ENCODE measurements around the gene GLIS1.

DNA sequence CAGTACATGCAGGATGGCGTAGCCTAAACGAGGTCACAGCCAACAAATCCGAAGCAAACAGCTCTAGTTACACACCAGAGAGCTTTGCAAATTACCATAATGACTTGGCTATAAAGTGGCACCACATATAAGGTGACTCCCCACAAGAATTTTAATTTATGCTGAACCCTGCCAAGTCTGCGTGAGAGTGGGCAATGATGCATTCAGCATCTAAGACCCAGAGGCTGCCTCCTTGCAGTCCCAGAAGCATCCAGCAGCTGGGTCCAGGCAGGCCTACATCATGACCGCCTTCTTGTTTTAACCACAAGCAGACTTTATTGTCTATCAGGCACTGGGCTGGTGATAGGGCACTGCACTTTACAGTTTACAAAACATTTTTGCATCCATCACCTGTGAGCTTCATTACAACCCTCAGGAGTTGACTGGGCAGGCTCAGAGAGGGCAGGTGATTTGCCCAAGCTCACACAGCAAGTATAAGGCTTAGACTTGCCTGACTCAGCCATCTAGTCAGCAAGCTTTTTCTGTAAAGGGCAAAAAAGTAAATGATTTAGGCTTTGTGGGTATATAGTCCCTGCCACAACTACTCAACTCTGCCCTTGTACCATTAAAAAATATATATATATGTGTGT lies 134.6 kb downstream of the GLIS1 start:
- TF ChIP-seq, protein P1, sequence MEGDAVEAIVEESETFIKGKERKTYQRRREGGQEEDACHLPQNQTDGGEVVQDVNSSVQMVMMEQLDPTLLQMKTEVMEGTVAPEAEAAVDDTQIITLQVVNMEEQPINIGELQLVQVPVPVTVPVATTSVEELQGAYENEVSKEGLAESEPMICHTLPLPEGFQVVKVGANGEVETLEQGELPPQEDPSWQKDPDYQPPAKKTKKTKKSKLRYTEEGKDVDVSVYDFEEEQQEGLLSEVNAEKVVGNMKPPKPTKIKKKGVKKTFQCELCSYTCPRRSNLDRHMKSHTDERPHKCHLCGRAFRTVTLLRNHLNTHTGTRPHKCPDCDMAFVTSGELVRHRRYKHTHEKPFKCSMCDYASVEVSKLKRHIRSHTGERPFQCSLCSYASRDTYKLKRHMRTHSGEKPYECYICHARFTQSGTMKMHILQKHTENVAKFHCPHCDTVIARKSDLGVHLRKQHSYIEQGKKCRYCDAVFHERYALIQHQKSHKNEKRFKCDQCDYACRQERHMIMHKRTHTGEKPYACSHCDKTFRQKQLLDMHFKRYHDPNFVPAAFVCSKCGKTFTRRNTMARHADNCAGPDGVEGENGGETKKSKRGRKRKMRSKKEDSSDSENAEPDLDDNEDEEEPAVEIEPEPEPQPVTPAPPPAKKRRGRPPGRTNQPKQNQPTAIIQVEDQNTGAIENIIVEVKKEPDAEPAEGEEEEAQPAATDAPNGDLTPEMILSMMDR (IDR thresholded peaks at IDR 0.05; ENCODE audit: insufficient read depth, low read length, poor library complexity, severe bottlenecking): no peak
- no peak for TF ChIP-seq EZH2phosphoT487 (conservative IDR thresholded peaks at IDR 0.05; ENCODE audit: low read length)
